HG03521 (cell line): ENCODE results near the gene PPP3CA.
A peak's percentile ranks its signal among the peaks of the same experiment; 100 is the strongest.

Experiments
- ATAC-seq: cut with Tn5 transposase; IDR thresholded peaks from one replicate; pipeline ENCODE4 v1.9.1; 2021; ENCODE audit warnings: mild to moderate bottlenecking, moderate library complexity; ENCODE audit not compliant: unreplicated experiment

The PPP3CA gene

DNA sequence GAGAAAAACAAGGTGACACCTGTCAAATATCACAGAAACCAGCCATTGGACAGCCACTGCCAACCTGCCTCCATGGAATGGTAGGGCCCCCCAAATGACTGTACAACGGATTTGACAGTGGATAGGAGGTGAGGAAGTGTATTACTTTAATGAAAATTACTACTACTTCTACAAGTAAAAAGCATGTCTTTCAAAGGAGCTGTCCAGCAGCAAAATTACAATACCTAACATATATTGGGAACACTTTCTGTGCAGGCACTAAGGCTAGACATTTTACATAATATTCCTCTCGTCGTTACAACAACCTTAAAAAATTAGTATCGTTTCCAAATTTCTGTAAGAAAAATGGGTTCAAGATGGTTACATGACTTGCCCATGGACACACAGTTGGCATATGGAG lies 14.9 kb downstream of the PPP3CA start:
- ATAC-seq = no peak

DNA sequence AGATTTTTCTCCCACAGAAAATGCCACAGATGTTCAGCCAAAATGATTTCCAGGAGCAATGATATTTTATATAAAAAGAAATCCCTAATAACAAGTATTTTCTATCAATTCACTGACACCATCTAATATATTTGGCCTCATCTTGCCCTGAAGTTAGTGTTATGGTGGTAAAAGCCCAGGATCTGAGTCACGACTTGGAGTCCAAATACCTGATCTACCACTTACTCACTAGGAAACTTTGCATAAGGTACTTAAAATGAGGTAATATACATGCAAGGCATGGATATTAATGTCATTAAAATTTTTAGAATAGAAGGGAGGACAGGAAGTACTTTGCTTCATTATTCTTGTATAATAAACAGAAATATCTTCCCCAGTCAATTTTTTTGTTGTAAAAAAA lies 16.3 kb downstream of the PPP3CA start:
- no peak for ATAC-seq

DNA sequence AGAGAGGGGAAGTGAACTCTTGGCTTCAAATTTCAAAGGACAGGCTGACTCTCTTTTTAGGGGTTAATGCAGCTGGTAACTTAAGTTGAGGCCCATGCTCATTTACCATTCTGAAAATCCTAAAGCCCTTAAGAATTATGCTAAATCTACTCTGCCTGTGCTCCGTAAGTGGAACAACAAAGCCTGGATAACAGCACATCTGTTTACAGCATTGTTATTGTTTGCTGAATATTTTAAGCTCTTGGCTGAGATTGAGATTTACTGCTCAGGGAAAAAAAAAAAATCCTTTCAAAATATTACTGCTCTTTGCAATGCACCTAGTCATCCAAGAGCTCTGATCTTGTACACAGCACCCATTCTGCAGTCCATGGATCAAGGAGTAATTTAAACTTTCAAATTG lies 17.7 kb downstream of the PPP3CA start:
- no peak for ATAC-seq

DNA sequence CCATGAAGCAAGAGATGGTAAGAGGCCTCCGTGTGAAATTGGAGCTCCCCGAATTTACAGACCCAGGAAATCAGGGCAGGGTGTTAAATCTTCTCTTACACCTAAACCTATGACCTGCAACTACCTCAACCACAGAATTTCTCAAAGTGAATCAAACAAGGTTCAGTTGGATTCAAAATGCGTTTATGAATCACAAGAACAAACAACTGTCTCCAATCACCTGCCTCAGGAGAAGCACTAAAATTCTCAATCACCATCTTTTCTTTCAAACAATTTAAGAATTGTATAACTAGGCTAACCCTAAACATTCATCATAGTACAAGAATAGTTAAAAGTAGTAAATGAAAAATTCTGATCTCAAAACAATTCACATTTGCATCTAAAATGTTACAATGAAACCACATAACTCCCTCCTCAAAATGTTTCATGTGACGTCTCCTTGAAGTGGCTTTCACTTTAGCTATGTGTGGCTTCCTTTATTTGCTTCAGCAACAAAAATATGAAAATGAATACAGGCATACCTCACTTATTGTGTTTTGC lies 19.2 kb downstream of the PPP3CA start:
- peak; percentile 89 for ATAC-seq

DNA sequence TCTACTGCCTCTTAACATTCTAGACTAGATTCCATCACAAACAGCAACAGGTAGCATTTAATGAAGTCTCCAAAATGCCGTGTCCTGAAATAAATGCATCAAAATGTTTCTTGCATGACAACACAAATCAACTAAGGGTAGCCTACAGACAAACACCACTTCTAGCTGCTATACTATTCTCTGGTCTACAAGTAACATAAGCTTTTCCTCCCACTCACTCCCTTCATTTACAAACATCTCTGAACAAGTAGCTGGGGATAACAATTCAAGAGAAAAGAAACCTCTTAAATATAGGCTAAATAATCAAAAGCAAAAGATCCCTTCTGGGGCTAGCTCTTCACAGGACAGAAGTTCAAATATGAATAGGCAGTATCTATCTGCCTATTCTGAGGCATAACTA lies 20.8 kb downstream of the PPP3CA start:
- ATAC-seq = no peak

DNA sequence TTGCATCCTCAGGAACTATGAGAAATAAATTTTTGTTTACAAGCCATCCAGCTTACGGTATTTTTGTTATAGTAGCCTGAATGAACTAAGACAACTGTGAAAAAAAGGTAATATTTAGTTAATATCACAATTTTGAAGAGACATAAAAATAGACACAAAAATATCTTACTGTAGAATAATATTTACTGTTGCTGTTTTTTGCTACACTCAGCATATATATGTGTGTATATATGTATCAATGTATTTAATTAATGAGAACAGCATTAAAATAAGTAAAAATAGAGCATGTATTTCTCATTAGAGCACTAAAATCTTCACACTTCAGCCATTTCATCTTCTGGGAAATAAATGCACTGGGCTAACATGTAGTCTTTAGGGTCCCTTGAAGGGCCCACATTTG lies 24.6 kb downstream of the PPP3CA start:
- ATAC-seq = no peak

DNA sequence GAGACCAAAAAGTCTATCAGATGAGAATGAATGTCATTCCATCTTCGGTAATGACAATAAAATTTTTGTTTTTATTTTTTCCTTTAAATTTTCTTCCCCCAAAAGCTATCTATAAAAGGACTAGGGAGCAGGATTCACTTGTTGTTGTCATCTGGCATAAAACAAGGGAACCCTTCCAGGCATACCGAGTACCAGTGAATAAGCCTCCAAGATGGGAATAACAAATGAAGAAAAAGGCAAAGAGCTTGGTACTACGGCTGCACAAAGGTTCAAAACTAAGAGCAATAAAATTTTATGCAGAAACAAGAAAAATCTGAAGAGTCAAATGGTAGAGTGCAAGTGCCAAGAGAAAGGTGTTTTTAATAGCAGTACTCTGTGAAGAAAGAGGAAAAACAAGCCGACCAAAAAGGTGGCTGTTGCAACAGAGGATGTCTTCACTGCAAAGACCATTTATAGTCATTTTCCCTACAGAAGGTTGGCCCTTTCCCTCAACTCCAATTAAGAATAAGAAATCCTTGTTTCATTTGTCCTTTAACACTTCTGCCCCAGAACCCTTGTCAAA lies 25.8 kb downstream of the PPP3CA start:
- no peak for ATAC-seq

DNA sequence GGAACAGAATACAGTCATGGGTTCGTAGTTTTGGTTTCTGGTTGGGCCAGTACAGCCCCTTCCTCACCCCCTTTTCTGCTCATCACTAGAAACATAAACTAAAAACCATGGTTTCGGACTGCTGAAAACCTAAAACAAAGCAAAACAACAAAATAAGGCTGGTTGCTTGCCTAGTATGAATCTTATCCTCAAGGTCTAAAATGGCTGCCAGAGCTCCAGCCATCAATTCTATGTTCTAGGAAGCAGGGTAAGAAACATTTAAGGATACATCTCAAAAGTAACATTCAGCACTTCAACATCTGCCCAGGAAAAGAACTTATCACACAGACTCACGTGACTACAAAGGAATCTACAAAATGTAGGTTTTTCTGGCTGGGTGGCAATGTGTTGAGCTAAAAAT lies 31.5 kb downstream of the PPP3CA start:
- no peak for ATAC-seq

DNA sequence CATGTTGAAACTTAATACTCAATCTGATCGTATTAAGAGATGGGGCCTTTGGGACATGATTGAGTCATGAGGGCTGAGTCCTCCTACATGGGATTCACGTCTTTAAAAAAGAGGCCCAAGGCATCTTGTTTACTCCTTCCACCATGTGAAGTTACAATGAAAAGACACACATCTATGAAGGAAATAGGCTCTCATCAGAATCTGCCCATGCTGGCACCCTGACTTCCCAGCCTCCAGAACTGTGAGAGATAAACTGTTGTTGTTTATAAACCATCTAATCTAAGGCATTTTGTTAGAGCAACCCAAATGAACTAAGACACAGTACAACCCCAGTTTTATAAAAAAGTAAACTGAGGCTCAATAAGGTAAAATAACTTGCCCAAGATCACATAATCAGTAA lies 32.3 kb downstream of the PPP3CA start:
- ATAC-seq = no peak

DNA sequence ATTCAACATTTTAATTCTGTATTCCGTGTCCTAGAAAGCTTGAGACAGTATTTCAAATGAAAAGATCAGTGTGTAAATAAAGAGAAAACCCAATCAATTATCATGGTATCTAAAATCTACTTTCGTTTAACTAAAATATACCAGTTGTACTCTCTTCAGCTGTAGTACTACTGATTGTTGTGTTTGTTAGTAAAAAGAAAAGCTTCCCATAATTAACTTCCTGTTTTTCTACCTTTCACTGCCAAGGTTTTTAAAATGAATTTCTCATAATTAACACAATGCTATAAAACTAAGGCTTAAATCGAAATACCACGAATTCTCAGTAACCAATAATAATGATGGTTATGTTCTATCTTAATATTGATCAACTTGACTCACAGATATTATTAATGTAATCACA lies 37.4 kb downstream of the PPP3CA start:
- ATAC-seq = no peak

DNA sequence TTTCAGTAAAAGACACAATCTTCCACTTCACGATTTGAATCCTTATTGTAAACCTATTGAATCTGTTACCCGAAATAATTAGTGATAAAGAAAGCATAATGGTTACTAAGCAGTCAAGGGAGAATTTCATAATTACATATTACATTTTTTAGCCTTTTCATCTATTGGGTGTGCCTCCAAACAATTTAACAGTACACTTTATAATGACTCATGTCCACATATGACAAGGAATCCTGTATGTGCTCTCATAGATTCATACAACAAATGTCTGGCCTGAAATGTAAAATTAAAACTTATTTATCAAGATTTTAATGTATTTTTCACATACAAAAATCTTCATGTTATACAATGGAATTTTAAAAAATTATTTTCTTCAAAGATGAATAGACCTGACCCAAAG lies 39.4 kb downstream of the PPP3CA start:
- no peak for ATAC-seq

DNA sequence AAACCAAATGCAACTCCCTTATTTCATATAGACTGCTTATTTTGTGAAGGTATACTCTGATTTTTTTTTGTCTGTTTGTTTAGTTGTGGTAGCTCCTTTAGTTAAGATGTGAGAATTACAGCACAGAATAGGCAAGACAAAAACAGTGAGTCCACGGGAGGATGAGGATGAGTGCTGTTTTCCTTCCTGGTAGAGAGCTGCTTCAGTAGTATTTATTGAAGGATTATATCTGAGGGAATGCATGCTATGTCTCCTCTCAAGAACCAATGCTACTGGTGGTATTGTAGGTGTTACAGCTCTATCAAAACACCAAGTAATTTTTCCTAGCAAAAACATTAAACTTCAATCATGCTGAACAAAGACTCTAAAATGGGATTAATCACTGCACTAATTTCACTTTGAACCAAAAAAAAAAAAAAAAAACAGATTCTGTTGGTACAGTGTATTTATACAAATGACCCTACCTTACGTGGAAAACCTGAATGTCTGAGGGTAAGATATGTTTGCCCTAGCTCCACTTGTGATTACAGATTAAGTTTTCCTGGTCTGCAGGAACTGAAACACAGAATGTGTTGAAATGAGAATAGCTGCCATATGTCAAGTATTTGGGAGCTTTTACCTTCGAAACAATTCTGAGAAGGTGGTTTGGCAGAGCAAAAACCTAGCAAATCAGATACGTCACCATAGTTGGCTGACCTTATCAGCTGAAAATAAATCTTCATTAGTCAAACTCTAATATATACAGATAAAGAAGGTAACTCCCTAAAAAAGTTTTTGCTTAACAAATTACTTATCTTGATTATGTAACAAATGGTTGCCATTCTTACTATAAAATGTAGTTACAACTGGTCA lies 40.3 kb downstream of the PPP3CA start:
- ATAC-seq = no peak

DNA sequence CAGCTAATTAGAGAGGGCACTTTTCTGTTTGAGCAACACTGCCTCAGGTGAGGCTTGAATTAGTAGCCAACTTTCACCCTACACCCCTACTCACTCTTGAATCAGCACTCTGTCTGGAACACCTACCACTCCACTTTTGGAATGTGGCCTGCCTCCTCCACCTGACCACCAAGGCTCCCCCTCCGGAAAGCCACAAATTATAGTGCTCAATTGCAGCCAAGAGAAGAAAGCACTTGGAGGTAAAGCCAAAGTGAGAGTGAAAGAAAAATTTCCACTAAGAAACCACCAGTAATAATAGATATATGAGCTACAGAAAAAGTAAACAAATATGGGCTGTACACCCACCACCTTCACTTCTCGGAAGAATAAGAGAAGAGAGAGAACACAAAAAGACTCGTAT lies 41.1 kb downstream of the PPP3CA start:
- ATAC-seq = peak; percentile 69

DNA sequence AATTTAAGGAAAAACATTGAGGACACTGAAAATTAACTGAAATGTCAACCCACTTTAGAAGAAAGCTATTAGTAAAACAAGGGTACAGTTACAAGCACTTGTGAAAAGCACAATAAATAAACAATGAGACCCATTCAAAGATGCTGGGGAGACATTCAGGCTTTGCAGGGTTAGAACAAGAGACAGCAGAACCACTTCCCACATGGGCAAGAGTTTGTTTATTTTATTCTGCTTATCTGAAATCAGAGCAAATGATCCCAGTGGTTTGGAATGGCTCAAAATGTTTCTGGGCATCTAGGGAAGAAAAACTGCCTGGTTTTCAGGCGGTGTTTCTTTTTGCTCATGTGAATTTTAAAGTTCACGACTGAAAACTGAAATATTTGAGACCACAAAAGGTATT lies 42.4 kb downstream of the PPP3CA start:
- no peak for ATAC-seq

DNA sequence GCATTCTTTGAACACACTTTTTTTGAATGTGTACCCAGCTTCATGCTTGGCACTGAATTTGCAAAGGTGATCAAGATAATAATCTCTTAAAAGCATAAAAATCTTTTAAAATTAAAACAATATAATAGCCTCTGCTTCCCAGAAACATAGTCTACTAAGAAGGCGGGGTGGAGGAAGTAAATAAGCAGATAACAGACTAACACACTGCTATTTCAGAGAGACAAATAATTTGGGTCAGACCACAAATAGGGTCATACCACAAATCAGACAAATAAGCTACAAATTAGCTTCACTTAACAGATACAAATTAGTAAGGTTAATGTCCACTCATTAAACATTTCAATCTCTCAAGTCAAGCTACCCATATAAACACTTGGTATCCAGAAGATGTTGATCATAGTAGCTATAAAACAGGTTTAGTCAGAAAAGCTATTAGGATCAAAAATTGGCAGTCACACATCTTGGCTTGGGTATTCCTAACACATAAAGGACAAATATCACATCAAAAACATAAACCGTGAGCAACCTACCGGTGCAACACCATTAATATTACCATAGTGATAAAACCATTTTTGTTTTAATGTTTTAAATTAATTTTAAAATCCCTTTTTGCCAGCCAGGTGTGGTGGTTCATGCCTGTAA lies 47.3 kb downstream of the PPP3CA start:
- no peak for ATAC-seq

DNA sequence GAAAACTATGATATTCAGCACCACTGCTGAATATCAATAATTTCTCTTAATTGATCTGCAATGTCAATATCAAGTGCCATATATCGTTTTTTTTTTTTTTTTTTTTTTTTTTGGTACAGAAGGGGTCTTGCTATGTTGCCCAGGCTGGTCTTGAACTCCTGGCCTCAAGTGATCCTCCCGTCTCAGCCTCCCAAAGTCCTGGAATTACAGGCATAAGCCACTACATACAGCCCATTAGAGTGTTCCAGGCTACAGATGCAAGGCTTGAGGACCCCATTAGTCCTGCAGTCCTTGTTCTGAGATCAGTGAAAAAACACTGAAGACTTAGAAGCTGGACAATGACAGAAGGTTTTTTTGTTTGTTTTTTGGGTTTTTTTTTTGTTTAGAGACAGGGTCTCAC lies 48.3 kb downstream of the PPP3CA start:
- ATAC-seq = no peak

DNA sequence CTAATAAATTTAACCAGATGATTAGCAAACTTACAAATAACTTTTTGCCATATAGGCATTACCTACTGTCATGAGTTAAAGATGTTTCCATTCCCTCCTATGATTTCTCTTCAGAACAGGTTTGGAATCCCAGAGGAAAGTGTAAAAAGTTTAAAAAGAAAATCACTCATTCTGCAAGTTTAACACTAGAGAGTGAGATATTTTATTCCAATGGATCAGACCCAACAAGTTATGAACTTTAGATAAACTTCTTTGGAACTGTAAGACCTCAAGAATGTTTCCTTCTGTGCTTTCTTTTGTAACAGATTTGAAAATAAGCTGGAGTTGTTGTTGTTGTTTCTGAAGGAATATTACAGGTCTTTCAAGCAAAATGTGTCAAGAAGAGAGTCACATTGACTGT lies 51.6 kb downstream of the PPP3CA start:
- no peak for ATAC-seq

DNA sequence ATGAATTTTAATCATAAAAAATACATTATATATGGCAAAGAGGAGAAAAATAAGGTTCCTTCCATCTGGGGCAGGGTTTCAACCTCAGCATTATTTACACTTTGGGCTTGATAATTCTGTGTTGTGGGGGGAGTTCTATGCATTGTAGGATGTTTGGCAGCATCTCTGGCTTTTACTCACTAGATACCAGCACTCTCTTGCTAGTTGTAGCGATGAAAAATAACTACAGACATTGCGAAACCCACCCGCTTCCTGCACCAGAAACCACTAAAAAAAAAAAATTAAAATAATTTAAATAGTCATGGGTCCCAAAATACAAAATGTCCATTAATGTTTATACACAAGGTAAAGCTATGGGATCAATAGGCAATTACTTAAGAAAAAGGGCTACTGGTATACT lies 52.7 kb downstream of the PPP3CA start:
- no peak for ATAC-seq

DNA sequence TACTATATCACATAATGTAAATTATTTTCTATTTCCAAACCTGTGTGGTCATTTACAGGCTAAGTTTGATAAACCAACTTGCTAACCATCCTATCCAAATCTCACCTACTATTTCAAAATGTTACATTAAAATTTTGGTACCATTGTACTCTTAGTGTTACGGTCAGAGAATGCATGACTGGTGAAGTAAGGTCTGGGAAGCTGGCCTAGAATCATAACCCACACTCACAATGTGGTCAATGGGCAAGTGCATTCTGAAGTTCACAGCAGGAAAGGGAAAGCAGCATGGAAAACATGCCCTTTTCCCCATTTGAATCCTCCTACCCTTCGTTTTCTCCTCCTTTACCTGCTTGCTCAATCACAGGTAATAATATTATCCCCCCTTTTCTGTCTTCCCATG lies 54.4 kb downstream of the PPP3CA start:
- no peak for ATAC-seq

DNA sequence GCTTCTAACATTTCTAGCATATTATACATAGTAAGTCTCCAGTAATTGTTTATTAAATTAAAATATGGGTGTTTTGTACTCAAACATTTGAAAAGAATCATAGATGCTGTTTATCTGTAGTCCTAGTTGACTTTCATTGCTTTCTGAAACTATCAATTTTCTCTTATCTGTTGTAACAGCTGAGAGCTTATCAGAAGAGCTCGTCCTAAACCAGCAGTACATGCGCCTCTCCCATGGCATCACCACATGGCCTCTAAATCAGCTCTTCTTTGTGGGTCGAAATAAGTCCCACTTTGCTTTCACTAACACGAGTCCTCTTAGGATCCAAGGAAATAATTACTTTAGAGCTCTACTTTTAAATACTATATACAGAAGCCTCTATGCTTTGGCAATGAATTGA lies 55.1 kb downstream of the PPP3CA start:
- ATAC-seq = no peak

DNA sequence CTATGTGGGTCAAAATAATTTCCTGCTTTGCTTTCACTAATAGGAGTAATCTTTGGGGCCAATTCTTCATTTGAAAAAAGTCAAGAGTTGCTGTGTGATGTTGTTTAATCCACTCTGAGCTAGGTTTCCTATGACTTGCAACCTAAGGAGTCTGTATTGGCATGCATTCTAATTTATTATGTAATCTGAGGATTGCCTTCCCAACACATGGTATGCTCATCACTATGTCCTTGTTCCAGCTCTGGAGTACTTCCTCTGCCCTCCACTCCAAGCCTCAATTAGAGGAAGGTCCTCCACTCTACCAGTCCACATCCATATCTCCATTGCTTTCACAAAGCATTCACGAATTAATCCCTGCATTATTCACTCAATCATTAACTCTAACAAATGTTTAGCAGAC lies 56.1 kb downstream of the PPP3CA start:
- ATAC-seq = no peak

DNA sequence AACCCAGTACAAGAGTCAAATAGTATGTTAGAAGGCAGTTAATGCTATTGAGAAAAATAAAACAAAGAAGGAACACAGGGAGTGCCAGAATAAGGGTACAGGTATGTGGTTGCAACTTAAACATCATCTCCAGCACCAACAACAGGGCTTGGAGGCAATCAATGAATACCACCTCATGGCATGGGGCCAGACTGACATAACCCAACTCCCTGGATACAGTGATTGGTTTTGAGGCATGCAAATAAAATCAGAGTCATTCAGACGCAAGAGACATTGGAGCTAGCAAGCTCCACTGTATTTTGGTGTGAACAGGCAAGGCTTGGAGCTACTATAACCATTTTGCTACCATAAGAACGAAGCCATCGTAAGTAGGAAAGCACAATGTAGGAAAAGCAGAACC lies 56.7 kb downstream of the PPP3CA start:
- ATAC-seq = no peak
